Psoas muscle (tissue), 8 donors: ENCODE data around the gene ETS1. TPM values are rescaled to one million over a fixed set of nuclear protein-coding genes. Genes with fewer than 3 reads are reported as not detected.

Source experiments
- ATAC-seq, 4 donors: fragments of 200-7000 bp; cut with Tn5 transposase; one replicate each; pipeline ENCODE4 v1.9.1; 2020; ENCODE audit warnings: moderate library complexity in 3 of 4, mild to moderate bottlenecking in 2 of 4
- DNase-seq, 2 donors: peaks; one replicate each; pipeline ENCODE4 v3.0.0-alpha.2; 2020
- H3K27ac ChIP-seq: fragments of 200-600 bp; one replicate; pipeline ENCODE4 v1.8.0; 2022
- H3K27me3 ChIP-seq, 3 donors: fragments of 200-600 bp in 1 of 3; one replicate each; pipeline versions ENCODE4 v1.6.1 to v1.8.0; 2013 to 2022; ENCODE audit warnings: low read length in 2 of 3, mild to moderate bottlenecking in 2 of 3, moderate library complexity in 1 of 3; ENCODE audit not compliant: insufficient read depth in 3 of 3
- H3K36me3 ChIP-seq, 2 donors: fragments of 200-600 bp in 1 of 2; one replicate each; pipeline versions ENCODE4 v1.6.1 to v1.8.0; 2013 to 2022; ENCODE audit warnings: low read depth in 1 of 2, mild to moderate bottlenecking in 1 of 2, moderate library complexity in 1 of 2; ENCODE audit not compliant: insufficient read depth in 1 of 2
- H3K4me1 ChIP-seq: fragments of 200-600 bp; one replicate; pipeline ENCODE4 v1.8.0; 2022
- H3K4me3 ChIP-seq: fragments of 200-600 bp; one replicate; pipeline ENCODE4 v1.8.0; 2022; ENCODE audit warnings: mild to moderate bottlenecking
- H3K9me3 ChIP-seq: fragments of 200-600 bp; one replicate; pipeline ENCODE4 v1.8.0; 2022
- WGBS, 3 donors: extraction: QIAGEN DNeasy Blood & Tissue Kit; methylation state at CpG; one replicate each; pipeline versions ENCODE4 v1.1.6 to v1.1.7; 2013; 5-methylcytosine and 5-hydroxymethylcytosine counted together
- intact Hi-C, 2 donors: fragments of 100-400 bp; cut with DNase I; formaldehyde crosslinking; loops; one replicate each; pipeline versions ENCODE4 v1.11.0 to v1.14.2; 2022
- polyA plus RNA-seq, 3 donors: library from polyadenylated mRNA; stranded (reverse); fragments of 200-250 nt; gene quantifications; one replicate each; pipeline ENCODE4 v1.2.3, GENCODE V29; 2013
- total RNA-seq, 4 donors: library from RNA; stranded (reverse); fragmentation: NEBNext Ultra II Directional in 2 of 4; extraction: Animal tissue kit (Norgen Biotek cat#: 25700) in 2 of 4; gene quantifications; one replicate each; pipeline versions ENCODE4 v1.2.1 to v1.2.4, GENCODE V29; 2021 to 2023
- TF ChIP-seq, protein P1 (sequence below): fragments of 200-600 bp; IDR thresholded peaks from one replicate; pipeline ENCODE4 v1.8.0; 2022; ENCODE audit warnings: antibody characterized with exemption
- donor health status: healthy with polysubstance abuse.
- donor health status: DM: no; HTN: no; CAD: no; lungs with moderate emphysema.
- donor health status: Bipolar disorder and iron deficiency.
- donor health status: healthy.
- donor health status: DM: yes; HTN: yes; CAD: no.
- donor health status: DM: no; HTN: no; CAD: no.
- donor health status: DM: no; HTN: no; CAD: no.
- donor health status: DM: yes; HTN: yes; CAD: no.

The ETS1 gene
- total and polyA plus RNA-seq, 7 donors: 8.5 to 32.4 (median 19.3) TPM

DNA sequence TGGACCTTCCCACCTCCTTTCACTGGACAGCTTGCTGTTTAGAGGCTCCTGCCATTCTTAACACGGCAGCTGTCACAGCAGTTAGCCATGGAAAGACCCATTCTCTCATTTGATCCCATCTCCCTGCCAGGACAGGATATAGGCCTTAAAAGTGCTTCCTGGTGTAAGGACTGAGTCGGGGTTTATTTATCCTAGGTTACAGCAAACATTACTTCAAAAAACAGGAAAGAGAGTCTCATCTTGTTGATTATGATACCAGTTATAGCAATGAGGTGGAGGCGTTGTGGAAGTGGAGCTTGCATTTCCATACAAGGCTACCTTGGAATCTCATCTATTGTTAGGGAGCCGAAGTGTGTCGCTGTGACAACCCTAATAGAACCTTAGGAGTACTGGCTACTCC, 17.4 kb upstream of the ETS1 start:
- DNase-seq (no peak), ATAC-seq (peak in 2 of 4 donors; percentile 13 to 24)
- Histone ChIP-seq H3K4me1 (peaks cover 5% of the 10 kb centered on the region), H3K9me3 (no peaks in the 10 kb centered on the region), H3K36me3 (no peaks in the 10 kb centered on the region), H3K27ac (peak overlapping the region; percentile 34), H3K27me3 (peaks cover 0 to 2% (median 0%) of the 10 kb centered on the region in 3 donors), H3K4me3 (no peak overlapping the region)
- intact Hi-C loops: loop anchor here in 1 of 2 donors (5.0 kb wide), 1 partner anchor 72 kb away; no protein-coding TSS in a partner anchor
- 55 to 67% (median 60%) methylated on average over 5 of the region's 5 CpGs for WGBS, 3 donors
- TF ChIP-seq, protein P1, sequence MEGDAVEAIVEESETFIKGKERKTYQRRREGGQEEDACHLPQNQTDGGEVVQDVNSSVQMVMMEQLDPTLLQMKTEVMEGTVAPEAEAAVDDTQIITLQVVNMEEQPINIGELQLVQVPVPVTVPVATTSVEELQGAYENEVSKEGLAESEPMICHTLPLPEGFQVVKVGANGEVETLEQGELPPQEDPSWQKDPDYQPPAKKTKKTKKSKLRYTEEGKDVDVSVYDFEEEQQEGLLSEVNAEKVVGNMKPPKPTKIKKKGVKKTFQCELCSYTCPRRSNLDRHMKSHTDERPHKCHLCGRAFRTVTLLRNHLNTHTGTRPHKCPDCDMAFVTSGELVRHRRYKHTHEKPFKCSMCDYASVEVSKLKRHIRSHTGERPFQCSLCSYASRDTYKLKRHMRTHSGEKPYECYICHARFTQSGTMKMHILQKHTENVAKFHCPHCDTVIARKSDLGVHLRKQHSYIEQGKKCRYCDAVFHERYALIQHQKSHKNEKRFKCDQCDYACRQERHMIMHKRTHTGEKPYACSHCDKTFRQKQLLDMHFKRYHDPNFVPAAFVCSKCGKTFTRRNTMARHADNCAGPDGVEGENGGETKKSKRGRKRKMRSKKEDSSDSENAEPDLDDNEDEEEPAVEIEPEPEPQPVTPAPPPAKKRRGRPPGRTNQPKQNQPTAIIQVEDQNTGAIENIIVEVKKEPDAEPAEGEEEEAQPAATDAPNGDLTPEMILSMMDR: no peak

DNA sequence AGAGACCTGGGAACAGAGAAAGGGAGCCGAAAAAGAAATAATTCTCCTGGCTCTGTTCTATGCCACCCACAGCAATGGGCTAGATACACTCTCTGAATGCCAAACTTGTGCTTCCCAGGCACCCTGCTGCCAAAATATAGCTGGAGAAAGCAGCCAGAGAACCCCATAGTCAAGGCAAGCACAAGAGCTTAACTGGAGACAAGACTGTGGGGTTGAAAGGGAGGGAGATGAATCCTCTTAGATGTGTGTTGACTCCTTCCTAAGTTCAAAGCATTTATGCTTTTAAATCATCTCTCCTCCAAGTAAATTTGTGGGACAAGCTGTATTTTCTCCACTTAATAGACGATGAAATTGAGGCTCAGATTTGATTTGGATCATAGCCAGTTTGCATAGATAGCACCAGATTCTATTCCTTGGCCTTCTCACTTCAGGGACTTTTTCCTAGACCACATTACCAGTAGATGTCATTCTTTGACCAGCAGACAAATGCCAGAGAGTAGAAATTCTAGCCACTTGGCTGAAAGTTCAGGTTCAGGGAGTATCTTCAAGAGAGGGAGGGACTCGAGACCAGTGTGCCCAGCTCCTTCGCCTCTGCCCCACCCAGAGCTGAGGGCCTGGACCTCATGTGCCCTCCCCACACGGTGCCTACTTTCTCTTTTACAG, 16.5 kb upstream of the ETS1 start:
- no peaks in the 10 kb centered on the region for H3K36me3 ChIP-seq
- TF ChIP-seq, protein P1: no peak
- H3K9me3 ChIP-seq: no peaks in the 10 kb centered on the region
- peak overlapping the region; percentile 34 for H3K27ac ChIP-seq
- DNase-seq (no peak), ATAC-seq (no peak)
- H3K4me3 ChIP-seq: no peak overlapping the region
- 36 to 56% (median 43%) methylated on average over 5 of the region's 5 CpGs for WGBS, 3 donors
- H3K27me3 ChIP-seq: no peaks in the 10 kb centered on the region
- intact Hi-C loops: no loop called here
- peaks cover 5% of the 10 kb centered on the region for H3K4me1 ChIP-seq

DNA sequence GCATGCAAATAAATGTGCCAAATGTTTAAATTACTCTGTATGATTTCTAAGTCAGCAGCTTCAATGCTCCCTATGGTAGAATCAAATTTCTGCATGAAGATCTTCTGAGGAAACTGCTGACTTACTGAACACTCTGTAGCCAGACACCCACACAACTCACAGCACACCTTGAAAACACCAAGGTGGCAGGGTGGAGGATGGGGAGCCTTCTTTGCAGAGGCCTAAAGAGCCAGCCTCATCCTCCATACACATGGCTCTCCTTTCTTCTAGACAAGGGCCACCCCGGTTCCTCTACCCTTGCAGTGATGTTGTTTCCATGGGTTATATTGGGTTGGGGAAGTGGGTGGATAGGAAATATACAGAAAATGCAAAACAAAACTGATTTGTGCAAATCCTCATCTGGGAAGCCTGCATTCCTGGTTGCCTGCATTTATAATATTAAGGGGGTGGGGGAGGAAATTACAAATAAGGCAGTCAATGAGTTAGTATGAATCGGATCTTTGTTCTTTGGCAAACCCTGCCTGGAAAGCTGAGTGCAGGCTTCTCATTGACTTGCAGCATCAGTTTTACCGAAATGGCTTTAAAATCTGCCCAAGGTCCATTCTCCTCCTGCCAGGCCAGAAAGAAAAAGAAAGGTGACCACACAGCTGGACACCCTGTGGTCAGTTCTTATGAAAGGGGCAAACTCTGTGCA, 15.8 kb upstream of the ETS1 start:
- Histone ChIP-seq H3K4me1 (peaks cover 5% of the 10 kb centered on the region), H3K9me3 (no peaks in the 10 kb centered on the region), H3K27me3 (no peaks in the 10 kb centered on the region), H3K4me3 (no peak overlapping the region), H3K36me3 (no peaks in the 10 kb centered on the region), H3K27ac (no peak overlapping the region)
- ATAC-seq (no peak), DNase-seq (no peak)
- intact Hi-C loops: no loop called here
- TF ChIP-seq, protein P1: no peak
- 44 to 63% (median 55%) methylated on average over 3 of the region's 3 CpGs for WGBS, 3 donors

DNA sequence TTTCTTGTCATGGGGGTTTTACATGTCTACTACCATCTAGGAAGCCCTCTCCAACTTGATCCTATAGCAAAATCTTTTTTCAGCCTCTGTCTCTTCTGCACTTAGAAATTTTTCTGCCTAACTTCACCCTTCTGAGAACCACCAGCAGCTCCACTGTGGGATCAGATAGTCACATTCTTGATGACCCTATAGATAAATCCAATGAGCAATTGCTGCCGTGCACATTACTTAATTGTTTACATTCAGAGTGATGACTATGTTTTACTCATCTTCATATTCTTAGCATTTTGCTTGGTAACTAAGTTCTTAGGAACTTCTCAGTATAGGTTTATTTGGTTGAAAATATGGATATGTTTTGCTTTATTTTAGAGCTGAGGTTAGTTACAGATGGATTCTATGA, 12.4 kb upstream of the ETS1 start:
- Histone ChIP-seq H3K9me3 (no peaks in the 10 kb centered on the region), H3K27ac (no peak overlapping the region), H3K4me3 (no peak overlapping the region), H3K36me3 (no peaks in the 10 kb centered on the region), H3K4me1 (peaks cover 5% of the 10 kb centered on the region), H3K27me3 (no peaks in the 10 kb centered on the region)
- DNase-seq (no peak), ATAC-seq (no peak)
- intact Hi-C loops: no loop called here
- TF ChIP-seq, protein P1: no peak
- WGBS, 3 donors: 90 to 97% (median 94%) methylated on average over 1 of the region's 1 CpG
